Activated gamma-delta T cell treated with anti-CD3 and anti-CD28 coated beads, Interleukin-2, amount 50 U/mL, for 16 hours (primary cell): ENCODE measurements around the gene EIF1AD.
"Not testable (repeated sequence)": the region's sequence is repeated elsewhere in the genome, so short reads cannot be mapped to it uniquely, and the experiment has no call there.

Source experiments
- DNase-seq: peaks from one replicate; pipeline ENCODE4 v3.0.0-alpha.2; 2020; ENCODE audit warnings: low read depth

Gene EIF1AD, protein sequence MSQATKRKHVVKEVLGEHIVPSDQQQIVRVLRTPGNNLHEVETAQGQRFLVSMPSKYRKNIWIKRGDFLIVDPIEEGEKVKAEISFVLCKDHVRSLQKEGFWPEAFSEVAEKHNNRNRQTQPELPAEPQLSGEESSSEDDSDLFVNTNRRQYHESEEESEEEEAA

DNA sequence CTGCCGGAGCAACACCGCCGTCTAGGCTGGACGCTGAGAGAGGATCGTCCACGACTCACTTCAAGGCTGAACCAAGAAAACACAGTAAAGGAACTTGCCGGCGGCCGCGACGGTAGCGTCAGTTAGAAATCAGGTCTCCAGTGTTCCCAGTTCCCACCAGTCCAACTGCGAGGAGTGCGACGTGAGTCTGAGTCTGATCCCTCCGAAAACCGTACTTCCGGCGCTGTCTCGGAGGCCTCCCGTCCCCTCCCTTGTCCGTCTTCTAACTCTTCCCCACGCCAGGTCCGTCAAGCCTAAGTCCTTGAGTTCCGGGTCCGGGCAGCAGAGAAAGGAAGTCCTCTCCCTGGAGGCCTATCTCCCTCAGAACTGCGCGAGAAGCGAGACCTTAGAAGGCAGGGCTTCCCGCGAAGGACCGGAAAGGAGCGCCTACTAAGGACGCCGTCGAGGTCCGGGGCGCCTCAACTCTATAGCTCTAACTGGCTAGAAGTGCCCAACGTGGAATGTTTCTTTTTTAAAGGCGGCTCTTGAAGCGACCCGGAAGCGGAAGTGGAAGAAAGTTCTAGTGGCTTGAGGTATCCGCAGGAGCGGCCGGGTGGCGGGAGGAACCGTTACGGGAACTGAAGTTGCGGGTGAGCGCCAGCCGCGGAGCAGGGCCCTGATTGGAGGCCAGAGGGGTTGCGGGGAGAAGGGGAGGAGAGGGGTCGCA lies at the start of gene EIF1AD, which contains the start of gene BANF1:
EIF1AD (minus strand) TSS at position 216 of the 706 bp plus-strand sequence. CDS start 1,768 bp downstream, outside the sequence.
BANF1 (plus strand) TSS at position 562 of the 706 bp plus-strand sequence. CDS start 748 bp downstream, outside the sequence.
- peak; percentile 90 for DNase-seq

DNA sequence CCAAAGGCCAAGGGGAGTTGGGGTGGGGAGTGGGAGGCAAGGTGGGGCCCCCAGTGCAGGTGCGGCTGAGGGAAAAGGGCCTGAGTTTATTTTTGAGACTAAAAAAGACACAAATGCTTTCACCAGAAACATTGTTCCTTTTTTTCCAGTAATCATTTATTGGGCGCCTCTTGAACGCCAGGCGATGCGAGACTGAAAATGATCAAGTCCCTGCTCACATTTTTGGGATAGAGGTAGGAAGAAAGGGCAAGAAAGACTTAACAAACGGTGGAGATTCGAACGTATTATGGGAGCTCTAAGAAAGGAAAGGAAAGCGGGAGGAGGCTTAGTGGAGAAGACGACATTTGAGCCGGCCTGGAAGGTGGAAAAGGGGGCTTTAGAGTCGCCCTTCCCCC lies 49.4 kb upstream of the EIF1AD start:
- DNase-seq, result no peak

DNA sequence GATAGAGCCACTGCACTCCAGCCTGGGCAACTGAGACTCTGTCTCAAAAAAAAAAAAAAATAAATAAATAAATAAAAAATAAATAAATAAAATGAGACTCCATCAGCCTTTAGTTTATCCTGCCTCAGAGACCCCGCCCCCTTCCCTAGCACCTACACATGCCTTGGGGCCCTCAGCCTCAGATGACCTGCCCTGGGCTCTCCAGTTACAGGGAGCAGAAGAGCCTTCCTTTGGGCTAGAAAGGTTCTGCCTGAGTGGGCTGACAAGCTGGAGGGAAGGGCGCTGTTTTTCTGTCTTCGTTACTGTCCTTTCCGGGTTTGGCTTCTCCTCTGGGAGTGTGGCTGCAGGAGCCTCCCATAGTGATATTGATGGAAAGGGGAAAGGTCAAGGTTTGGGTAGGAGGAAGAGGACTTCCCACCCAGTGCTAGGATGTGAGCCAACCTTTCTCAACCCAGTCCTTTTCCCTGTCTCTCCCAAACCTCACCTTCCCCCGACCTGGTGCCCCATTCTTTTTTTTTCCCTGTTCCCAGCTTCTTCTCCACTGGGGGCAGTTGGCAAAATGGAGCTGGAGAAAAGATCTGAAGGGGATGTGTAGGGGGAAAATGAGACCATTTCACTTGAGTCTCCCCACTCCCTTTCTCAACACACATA lies 48.7 kb upstream of the EIF1AD start:
- DNase-seq, result no peak

DNA sequence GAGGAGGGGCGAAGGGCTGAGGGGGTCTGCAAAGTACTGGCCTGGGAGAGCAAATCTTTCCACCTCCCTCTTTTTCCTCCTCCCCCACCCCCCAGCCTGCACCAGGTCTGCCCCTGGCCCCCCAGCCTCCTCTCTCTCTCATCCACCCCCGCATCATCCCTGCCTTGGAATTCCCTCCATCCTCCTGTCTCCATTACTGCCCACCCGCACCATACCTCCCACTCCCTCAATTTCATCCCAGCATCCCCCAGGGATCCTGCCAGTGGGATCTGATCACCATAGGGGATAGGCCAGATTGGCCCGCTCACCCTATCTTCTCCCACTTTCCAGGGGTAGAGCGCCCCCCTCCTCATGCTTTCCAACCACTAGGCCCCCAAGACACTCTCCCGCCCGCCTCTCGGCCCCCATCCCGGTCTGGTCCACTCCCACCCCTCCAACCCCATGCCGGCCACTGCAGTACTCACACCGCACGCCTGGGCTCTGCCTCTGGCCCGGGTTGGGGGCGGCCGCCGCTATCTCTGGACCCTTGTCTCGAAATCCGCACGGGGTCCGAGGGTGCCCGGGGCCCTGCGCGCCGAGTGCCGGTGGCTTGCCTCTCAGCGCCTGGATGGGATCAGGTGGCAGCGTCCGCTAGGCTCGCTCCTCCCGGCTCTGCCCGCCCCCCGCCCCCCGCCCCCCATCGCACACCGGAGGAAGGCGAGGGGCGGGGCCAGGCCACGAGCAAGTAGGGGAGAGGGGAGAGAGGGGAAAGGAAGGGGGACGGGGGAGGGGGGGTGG lies 46.8 kb upstream of the EIF1AD start, which contains the start of gene GAL3ST3:
GAL3ST3 (minus strand) TSS at position 615 of the 777 bp plus-strand sequence. CDS start 3,746 bp downstream, outside the sequence.
- DNase-seq, result no peak

DNA sequence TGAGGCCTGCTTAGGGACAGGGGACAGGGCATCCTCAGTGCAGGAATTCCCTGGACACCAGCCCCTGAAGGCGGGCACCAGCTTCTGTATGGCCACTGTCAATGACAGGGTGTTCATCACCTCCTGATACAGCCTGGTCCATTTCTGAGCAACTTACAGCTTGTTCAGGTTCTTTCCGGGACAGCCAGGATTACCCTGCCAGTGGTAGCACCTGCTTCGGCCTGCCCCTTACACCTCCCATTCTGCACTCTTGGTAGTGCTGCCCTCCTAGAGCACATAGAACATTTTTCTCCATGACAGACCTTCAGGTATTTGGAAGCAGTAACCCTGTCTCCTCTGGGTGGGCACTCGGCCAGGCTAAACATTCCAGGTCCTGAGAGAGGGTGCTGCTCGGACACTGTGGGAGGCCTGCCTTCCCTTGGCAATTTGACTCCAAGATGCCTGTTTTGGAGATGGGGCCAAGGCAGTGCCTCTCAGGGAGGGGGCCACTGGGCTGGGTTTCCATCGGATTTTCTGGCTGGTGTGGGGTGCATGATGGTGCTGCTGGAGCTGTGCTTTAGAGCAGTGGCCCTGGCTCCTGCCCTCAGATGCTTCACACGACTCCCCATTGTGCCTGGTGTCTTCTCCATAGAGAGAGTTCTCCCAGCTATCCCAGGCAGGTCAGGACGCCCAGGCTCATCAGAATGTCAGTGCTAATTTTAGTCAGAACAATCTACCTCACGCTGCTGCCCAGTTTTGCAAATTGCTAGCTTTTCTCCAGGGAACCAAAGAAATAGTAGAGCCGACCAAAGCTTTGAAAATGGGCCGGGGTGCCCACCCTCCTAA lies 45.8 kb upstream of the EIF1AD start:
- DNase-seq, result no peak

DNA sequence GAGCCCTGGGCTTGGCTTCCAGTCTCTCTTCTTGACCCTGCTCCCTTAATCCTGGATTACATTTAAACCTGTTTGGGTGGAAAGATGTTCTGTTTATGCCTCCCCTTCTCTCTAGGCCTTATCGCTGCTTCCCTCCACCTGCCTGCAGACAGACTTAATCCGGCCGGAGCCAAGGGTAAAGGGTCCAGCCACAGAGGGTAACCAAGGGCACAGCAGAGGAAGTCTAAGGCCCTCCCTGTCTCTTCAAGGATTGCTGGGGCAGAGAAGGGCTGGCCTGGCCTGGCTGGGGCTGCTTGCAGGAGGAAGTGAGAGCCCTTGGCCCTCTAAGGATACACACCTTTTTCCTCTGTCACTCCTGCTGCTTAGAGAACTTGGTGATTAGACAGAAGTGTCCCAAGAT lies 44.9 kb upstream of the EIF1AD start:
- no peak for DNase-seq

DNA sequence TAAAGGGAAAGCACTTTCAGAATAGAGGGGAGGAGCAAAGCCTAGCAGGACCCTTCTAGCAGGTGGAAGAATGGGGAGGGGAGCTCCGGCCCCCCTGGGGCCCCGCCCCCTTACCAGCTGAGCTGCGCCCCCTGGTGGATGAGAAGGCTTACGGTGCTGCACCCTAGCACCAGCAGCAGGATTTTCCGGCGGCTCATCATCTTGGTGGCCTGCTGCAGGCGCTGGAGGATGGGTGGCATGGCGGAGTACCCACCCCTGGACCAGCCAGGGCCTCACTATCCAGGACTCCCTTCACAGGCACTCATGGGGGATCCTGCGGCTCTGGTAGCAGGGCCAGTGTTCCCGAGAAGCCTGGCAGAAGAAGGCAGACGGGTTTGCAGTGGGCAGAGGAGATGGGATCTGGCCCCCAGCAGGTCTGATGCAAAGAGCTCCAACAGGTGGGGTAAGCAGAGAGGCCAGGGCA lies 43.3 kb upstream of the EIF1AD start:
- DNase-seq, result peak; percentile 78

DNA sequence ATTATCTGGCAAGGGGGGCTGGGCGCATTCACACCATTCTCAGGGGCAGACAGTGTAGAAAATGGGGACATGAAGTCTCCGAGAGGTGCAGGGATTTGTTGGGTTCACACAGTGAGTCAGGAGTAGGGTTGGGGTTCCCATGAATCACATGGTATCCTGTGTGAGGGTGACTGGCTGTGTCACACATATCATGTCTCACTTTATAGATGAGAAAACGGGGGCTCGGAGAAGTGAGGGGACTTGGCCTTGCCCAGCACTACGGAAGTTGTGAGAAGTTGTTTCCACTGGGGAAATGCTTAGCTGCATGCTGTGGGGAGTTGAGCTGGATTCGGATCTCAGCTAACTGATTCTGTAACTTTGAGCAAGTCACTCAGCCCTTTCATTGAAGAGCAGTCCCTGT lies 42.8 kb upstream of the EIF1AD start:
- no peak for DNase-seq

DNA sequence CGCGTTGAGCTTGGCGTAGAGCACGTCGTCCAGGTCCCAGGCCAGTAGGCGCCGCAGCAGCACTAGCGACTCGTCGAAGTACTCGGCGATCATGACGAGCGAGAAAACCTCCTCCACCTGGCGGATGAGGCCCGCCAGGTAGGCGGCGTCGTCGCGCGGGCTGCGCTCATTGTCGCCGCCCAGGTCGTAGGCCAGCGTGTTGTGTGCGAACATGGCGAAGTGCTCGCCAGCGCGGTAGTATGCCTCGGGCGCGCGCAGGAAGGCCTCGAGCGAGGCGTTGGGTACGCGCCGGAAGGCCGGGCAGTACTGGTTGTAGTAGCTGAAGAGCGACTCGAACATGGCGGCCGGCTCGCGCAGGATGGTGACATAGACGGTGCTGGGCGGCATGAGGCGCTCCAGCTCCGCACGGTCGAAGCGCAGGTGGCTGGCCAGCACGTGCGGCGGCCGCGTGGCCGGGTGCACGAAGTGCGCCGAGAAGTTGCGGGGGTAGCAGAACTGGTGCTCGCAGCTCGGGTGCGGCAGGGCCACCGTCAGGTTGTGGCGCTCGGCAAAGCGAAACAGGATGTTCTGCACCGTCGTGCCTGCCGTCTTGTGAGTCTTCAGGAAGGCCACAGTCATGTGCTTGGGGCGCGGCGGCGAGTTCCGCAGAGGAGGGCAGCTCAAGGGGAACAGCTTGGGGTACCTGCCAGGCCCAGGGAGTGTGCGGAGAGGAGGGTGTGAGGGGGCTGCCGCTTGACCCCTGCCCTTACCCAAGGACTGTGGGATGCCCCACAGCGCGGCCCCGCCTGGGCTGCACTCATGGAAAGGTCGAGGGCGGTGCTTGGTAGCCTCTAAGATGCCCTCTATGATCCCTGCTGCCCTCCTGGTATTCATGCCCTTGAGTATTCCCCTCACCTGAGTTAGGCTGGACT lies 41.3 kb upstream of the EIF1AD start:
- no peak for DNase-seq

DNA sequence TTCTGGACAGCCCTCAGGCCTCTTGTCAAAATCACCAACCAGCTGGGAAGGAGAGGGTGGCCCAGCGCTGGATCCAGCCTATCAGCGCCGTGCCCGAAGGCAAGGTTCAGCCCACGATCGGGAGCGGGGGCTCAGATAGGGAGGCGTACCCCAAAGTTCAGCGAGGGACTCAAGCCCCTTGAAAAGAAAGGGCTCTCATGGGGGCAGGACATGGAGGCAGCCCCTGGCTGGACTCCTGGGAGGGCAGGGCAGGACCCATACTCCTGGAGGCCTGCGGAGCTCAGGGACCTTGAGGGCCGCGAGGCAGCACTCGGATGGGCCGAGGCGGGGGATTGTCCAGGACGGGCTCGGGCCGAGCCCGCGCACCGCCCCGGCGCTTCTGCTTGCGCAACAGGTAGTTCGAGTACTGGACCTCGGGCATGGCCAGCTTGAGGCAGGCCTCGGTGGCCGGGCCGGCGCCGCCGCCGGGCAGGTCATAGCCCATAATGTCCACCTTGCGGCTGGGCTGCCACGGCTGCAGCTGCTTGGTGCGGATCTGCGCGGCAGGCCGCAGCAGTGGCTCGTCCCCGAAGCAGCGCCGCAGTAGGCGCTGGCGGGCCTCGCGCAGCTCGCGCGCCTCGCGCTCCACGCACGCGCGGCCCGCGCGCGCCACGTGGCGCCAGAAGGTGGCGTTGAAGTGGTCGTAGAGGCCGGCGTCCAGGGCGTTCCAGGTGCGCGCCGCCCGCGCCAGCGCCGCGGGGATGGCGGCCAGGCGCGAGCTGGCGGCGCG lies 40.5 kb upstream of the EIF1AD start:
- DNase-seq, result no peak

DNA sequence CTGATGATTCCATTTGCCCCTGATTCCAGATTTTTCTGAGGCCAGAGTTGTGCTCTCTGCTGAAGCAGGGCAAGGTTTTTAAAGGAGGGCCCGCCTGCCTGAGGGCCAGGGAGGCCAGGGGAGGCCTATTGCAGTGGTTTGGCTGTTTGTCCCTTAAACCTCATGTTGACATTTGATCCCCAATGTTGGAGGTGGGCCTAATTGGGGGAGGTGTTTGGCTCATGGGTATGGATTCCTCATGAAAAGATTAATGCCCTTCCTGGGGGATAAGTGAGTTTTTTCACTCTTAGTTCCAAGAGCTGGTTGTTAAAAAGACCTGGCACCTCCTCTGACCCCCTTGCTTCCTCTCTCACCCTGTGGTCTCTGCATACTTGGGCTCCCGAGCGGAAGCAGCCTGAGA lies 37.8 kb upstream of the EIF1AD start:
- DNase-seq, result no peak

DNA sequence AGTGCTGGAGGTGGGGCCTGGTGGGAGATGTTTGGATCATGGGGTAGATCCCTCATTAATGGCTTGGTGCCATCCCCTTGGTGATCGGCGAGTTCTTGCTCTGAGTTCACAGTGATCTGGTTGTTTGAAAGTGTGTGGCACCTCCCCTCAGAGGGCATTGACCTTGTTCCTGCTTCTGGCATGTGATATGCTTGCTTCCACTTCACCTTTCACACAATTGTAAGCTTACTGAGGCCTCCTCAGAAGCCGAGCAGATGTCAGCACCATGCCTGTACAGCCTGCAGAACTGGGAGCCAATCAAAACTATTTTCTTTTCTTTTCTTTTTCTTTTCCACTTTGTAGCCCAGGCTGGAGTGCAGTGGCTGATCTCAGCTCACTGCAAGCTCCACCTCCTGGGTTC lies 35.4 kb upstream of the EIF1AD start:
- no peak for DNase-seq

DNA sequence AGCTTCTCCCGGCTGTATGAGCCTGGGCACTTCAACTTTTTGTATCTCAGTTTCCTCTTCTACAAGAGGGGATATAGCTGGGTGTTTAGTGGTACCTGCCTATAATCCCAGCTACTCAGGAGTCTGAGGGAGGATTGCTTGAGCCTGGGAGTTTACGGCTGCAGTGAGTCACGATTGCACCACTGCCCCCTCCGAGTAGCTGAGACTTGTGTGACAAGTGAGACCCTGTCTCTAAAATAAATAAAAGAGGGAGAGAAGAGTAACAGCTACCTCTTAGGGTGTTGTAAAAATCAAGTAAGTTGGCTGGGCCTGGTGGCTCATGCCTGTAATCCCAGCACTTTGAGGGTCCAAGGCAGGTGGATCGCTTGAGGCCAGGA lies 34.4 kb upstream of the EIF1AD start:
- no peak for DNase-seq

DNA sequence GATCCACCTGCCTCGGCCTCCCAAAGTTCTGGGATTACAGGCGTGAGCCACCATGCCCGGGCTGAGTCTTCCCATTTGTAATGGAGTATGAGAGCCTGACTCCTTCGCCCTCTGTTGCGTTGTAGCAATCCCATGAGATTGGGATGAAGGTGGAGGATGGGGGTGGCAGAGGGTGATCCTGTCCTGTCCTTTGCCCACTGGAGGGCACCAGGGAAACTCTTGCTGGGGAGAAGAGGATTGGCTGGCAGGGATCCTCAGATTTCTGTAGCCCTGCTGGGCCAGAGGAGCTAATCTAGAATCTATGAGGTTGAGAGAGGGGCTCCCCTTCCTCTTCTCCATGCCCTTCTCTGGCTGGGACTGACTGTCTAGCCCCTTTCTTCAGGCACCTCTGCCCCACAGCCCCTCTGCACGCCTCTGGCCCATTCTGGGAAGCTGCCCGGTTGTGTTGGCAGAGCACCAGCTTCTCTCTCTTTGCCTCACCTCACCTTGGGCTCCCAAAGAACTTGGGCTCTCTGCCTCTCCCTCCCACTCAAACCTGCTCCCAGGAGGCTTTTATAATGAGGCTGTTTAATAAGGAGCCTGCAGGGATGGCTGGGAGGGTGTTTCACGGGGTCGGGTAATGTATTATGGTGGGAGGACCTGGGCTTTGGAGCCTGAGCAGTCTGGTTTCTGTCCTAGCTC lies 33.8 kb upstream of the EIF1AD start:
- no peak for DNase-seq

DNA sequence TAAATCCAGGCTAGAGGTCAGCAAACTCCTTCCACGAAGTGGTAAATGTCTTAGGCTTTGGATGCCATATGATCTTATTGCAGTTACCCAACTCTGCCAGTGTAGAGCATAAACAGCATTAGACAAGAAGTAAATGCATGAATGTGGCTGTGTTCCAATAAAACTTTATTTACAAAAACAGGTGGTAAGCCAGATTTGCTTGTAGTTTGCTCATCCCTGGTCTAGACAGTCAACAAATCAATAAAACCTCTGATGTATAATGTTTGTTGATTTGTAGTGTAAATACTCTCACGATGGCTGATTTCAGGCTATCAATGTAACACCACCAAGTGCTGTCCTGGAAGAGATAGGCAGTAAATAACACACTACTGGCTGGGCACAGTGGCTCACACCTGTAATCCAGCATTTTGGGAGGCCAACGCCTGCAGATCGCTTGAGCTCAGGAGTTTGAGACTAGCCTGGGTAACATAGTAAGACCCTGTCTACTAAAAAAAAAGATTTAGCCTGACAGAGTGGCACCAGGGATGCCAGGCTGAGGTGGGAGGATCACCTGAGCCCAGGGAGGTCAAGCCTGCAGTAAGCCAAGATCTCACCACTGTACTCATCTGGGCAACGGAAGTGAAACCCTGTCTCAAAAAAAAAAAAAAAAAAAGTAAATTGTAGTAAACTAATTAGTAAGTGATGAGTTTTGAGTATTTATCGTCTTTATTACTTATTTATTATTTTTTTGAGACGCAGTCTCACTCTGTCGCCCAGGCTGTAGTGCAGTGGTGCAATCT lies 31.2 kb upstream of the EIF1AD start:
- no peak for DNase-seq

DNA sequence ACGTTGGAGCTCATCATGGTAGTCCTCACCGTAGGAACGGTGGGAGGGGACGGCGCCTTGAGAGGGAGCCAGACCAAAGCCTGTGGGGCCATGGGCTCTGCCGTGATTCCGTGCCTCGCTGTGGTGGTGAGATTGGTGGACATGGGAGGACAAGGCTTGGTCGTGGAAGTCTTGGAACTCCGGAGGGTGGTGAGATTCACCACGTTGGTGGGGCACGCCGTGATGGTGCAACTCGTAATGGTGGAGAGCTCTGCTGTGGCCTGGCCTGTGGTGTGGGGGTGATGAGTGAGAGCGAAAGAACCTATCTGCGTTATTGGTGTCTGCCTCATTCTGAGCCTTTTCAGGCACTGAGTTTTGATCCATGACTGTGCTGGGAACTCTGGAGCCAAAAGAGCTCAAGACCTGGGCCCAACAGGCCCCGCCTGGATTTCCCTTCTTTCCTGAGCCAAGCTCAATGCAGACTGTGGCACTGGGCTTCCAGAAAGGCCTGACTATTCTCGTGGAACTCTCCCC lies 24.1 kb upstream of the EIF1AD start, which contains the start of gene CATSPER1:
CATSPER1 (minus strand) TSS at position 463 of the 513 bp plus-strand sequence; CDS start at position 363, 100 bp downstream.
- no peak for DNase-seq

DNA sequence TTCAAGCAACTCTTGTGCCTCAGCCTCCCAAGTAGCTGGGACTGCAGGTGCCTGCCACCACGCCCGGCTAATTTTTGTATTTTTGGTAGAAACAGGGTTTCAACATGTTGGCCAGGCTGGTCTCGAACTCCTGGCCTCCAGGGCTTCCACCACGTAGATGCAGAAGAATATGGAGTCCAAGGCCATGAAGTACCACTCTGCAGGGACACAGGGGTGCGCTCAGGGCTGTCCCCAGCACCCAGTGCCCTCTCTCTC lies 21.2 kb upstream of the EIF1AD start:
- DNase-seq, result not testable (repeated sequence)
